HepG2 (cell line): ENCODE measurements around the gene LENG1. TPM values are rescaled to one million over a fixed set of nuclear protein-coding genes. Genes with fewer than 3 reads are reported as not detected.

Experiments
- CENPX ChIP-seq: sonication (generic); formaldehyde crosslinking; IDR thresholded peaks from 2 replicates; pipeline ENCODE4 v1.9.0; 2021; ENCODE audit warnings: mild to moderate bottlenecking, missing genetic modification reagents, moderate library complexity
- KDM5A ChIP-seq: fragments of 200-600 bp; sonication (generic); IDR thresholded peaks from 2 replicates; pipeline ENCODE4 v1.7.0; 2018; ENCODE audit warnings: antibody characterized with exemption, mild to moderate bottlenecking, low read length, borderline replicate concordance
- LBX2 ChIP-seq: sonication (generic); formaldehyde crosslinking; IDR thresholded peaks from 2 replicates; pipeline ENCODE4 v1.5.0; 2020; ENCODE audit warnings: missing genetic modification reagents, mild to moderate bottlenecking, borderline replicate concordance
- REL ChIP-seq: sonication (generic); formaldehyde crosslinking; conservative IDR thresholded peaks from 2 replicates; pipeline ENCODE4 v1.8.0; 2022; ENCODE audit warnings: mild to moderate bottlenecking, missing genetic modification reagents, moderate library complexity
- RERE ChIP-seq: IDR thresholded peaks from 2 replicates; pipeline ENCODE4 v1.6.1; 2016; ENCODE audit warnings: low read depth, missing genetic modification reagents, missing compliant biosample characterization
- SKIL ChIP-seq: sonication (generic); formaldehyde crosslinking; IDR thresholded peaks from 2 replicates; pipeline ENCODE4 v1.8.0; 2022; ENCODE audit warnings: missing genetic modification reagents, mild to moderate bottlenecking, moderate library complexity, borderline replicate concordance
- SOX13 ChIP-seq, 3 experiments: fragments of 450-650 bp in 1 of 3; sonication (generic) in 1 of 3; formaldehyde crosslinking in 1 of 3; IDR thresholded peaks in 2 of 3; conservative IDR thresholded peaks in 1 of 3; 2 replicates each; pipeline versions ENCODE4 v1.5.0 to v1.6.1; 2016 to 2020; ENCODE audit warnings: antibody characterized with exemption in 1 of 3, mild to moderate bottlenecking in 1 of 3, missing compliant biosample characterization in 1 of 3, missing genetic modification reagents in 1 of 3, moderate library complexity in 1 of 3
- SP1 ChIP-seq, 2 experiments: fragments of 450-650 bp in 1 of 2; sonication (generic) in 1 of 2; formaldehyde crosslinking in 1 of 2; IDR thresholded peaks; 2 replicates each; pipeline versions ENCODE4 v1.4.0 to v1.6.1; 2016 to 2020; ENCODE audit warnings: missing genetic modification reagents in 1 of 2
- TAF1 ChIP-seq: sonication (generic); formaldehyde crosslinking; IDR thresholded peaks from 2 replicates; pipeline ENCODE4 v1.4.0; 2020; ENCODE audit warnings: missing genetic modification reagents
- TOE1 ChIP-seq: sonication (generic); formaldehyde crosslinking; IDR thresholded peaks from 2 replicates; pipeline ENCODE4 v1.4.0; 2020; ENCODE audit warnings: mild to moderate bottlenecking, missing genetic modification reagents
- ZBTB39 ChIP-seq: sonication (generic); formaldehyde crosslinking; IDR thresholded peaks from 2 replicates; pipeline ENCODE4 v1.5.0; 2020; ENCODE audit warnings: missing genetic modification reagents
- ZFP37 ChIP-seq: sonication (generic); formaldehyde crosslinking; IDR thresholded peaks from 2 replicates; pipeline ENCODE4 v1.4.0; 2020; ENCODE audit warnings: missing genetic modification reagents, borderline replicate concordance
- ZNF20 ChIP-seq: sonication (generic); formaldehyde crosslinking; IDR thresholded peaks from 2 replicates; pipeline ENCODE4 v1.4.0; 2020; ENCODE audit warnings: mild to moderate bottlenecking, moderate library complexity, missing genetic modification reagents
- ZNF207 ChIP-seq: fragments of 450-650 bp; IDR thresholded peaks from 2 replicates; pipeline ENCODE4 v1.6.1; 2016; ENCODE audit warnings: antibody characterized with exemption, borderline replicate concordance
- ZNF747 ChIP-seq: sonication (generic); formaldehyde crosslinking; IDR thresholded peaks from 2 replicates; pipeline ENCODE4 v1.8.1; 2023; ENCODE audit warnings: missing genetic modification reagents, mild to moderate bottlenecking, borderline replicate concordance
- ZNF772 ChIP-seq: sonication (generic); formaldehyde crosslinking; IDR thresholded peaks from 2 replicates; pipeline ENCODE4 v1.5.0; 2020; ENCODE audit warnings: mild to moderate bottlenecking, missing genetic modification reagents
- ZNF841 ChIP-seq: sonication (generic); formaldehyde crosslinking; IDR thresholded peaks from 2 replicates; pipeline ENCODE4 v1.8.1; 2023; ENCODE audit warnings: missing genetic modification reagents, borderline replicate concordance
- ZNF891 ChIP-seq: sonication (generic); formaldehyde crosslinking; IDR thresholded peaks from 2 replicates; pipeline ENCODE4 v1.5.0; 2020; ENCODE audit warnings: mild to moderate bottlenecking, missing genetic modification reagents
- polyA plus RNA-seq, 8 experiments: library from polyadenylated mRNA; depleted of rRNA in 3 of 8; stranded (reverse) in 7 of 8; unstranded in 1 of 8; fragments of >200 nt; fragmentation: Illumina TruSeq in 4 of 8; extraction: Trizol in 4 of 8; gene quantifications; 2 replicates each; pipeline versions ENCODE4 v1.2.1 to v1.2.3, GENCODE V29; 2011 to 2016; ENCODE audit warnings: low read depth in 4 of 8, missing spikeins in 1 of 8, mixed read lengths in 1 of 8; ENCODE audit not compliant: insufficient read depth in 1 of 8
- total RNA-seq, 5 experiments: library from RNA; depleted of rRNA; stranded (reverse); fragments of >200 nt; fragmentation: Illumina TruSeq; extraction: Trizol; gene quantifications; 2 replicates each; pipeline ENCODE4 v1.2.3, GENCODE V29; 2016; ENCODE audit warnings: low read depth in 1 of 5

The LENG1 gene
- total and polyA plus RNA-seq, 2 of the 13 experiments (the other 11 are each of a cell fraction or from before 2014, with no cell fraction given): 1.8 to 3.8 TPM

- TF ChIP-seq TAF1 (CRISPR knock-in tag) (peak; percentile 77), ZNF747 (CRISPR knock-in tag) (peak; percentile 71; the same call in 1 of the 2 replicates), CENPX (CRISPR knock-in tag) (no peak), KDM5A (no peak), ZBTB39 (CRISPR knock-in tag) (no peak), REL (no peak), LBX2 (no peak), ZNF772 (CRISPR knock-in tag) (0 out of 2 replicates have a peak, but pooled peaks have one; percentile 34), ZNF891 (CRISPR knock-in tag) (no peak), SP1 (IDR thresholded peaks at IDR 0.05) (no peak), SP1 (CRISPR knock-in tag; IDR thresholded peaks at IDR 0.05) (no peak), SOX13 (IDR thresholded peaks at IDR 0.05) (no peak), SOX13 (CRISPR knock-in tag; conservative IDR thresholded peaks at IDR 0.05 in 1 of 2, IDR thresholded peaks at IDR 0.05 in 1 of 2) (no peak), ZNF20 (CRISPR knock-in tag) (no peak), SKIL (CRISPR knock-in tag) (no peak), ZNF207 (no peak), ZNF841 (CRISPR knock-in tag) (no peak), ZFP37 (CRISPR knock-in tag) (0 out of 2 replicates have a peak, but pooled peaks have one; percentile 34), RERE (no peak), TOE1 (CRISPR knock-in tag) (no peak)
Measured at GRCh38 chr19:54137699-54138488, 21.6 kb downstream of the LENG1 start, which contains the start of gene CNOT3 (continued).
